Endothelial cell of umbilical vein (primary cell): Measurements from ENCODE around the gene KRT34. TPM values are rescaled to one million over a fixed set of nuclear protein-coding genes. Genes with fewer than 3 reads are reported as not detected.

Experiments used
- BruUV-seq: library from RNA; stranded (reverse); fragments of 400-500 nt; replicated peaks from 2 replicates; lab custom pipeline; 2021; lab: Mats Ljungman, UMichigan
- CTCF ChIA-PET: fragments of 300-600, 350-600 bp; sonication (Branson Sonifier 250); formaldehyde crosslinking; loops from one replicate; lab custom pipeline; 2021; ENCODE audit warnings: antibody characterized with exemption, inconsistent platforms; lab: Charles Lee
- POLR2A ChIA-PET: fragments of 300-600, 350-600 bp; sonication (Branson Sonifier 250); formaldehyde crosslinking; loops from one replicate; lab custom pipeline; 2021; ENCODE audit warnings: antibody characterized with exemption, inconsistent platforms; lab: Charles Lee
- DNase-seq: peaks from one replicate; pipeline ENCODE4 v3.0.0-alpha.2; 2011; ENCODE audit warnings: low read depth, low spot score
- FAIRE-seq: peaks from 2 replicates; lab custom pipeline; 2011; peaks lifted over from hg19 to GRCh38; lab: Jason Lieb, UNC
- H2AFZ ChIP-seq: 2 replicates; pipeline ENCODE4 v1.6.0; 2012; ENCODE audit warnings: low read depth, low read length, control low read depth, inconsistent platforms
- H3K27ac ChIP-seq: 2 replicates; pipeline ENCODE4 v1.5.1; 2011; ENCODE audit warnings: low read depth, mild to moderate bottlenecking, control low read depth, low read length, moderate library complexity; ENCODE audit not compliant: insufficient read depth
- H3K27me3 ChIP-seq, 2 experiments: 2 replicates each; pipeline versions ENCODE4 v1.6.0 to v1.6.1; 2011; ENCODE audit warnings: low read length in 2 of 2, mixed read lengths in 1 of 2; ENCODE audit not compliant: control insufficient read depth in 2 of 2, insufficient read depth in 2 of 2
- H3K36me3 ChIP-seq, 2 experiments: 2 replicates in 1 of 2; 3 replicates in 1 of 2; pipeline ENCODE4 v1.5.1; 2011; ENCODE audit warnings: low read length in 2 of 2, mild to moderate bottlenecking in 1 of 2, moderate library complexity in 1 of 2; ENCODE audit not compliant: control insufficient read depth in 2 of 2, insufficient read depth in 2 of 2; ENCODE audit errors: extremely low read depth in 1 of 2
- H3K4me1 ChIP-seq: 3 replicates; pipeline ENCODE4 v1.5.1; 2011; ENCODE audit warnings: mild to moderate bottlenecking, low read length; ENCODE audit not compliant: control insufficient read depth, insufficient read depth; ENCODE audit errors: extremely low read depth
- H3K4me2 ChIP-seq: 2 replicates; pipeline ENCODE4 v1.6.1; 2011; ENCODE audit warnings: low read length, control low read depth, mixed read lengths; ENCODE audit not compliant: insufficient read depth
- H3K4me3 ChIP-seq, 3 experiments: fragments of 200-600 bp in 1 of 3; sonication (generic), shearing (Covaris generic) in 1 of 3; replicated peaks in 1 of 3; 2 replicates each; pipeline ENCODE4 v1.5.1; 2011 to 2016; ENCODE audit warnings: control low read depth in 3 of 3, low read length in 3 of 3, mild to moderate bottlenecking in 2 of 3, inconsistent platforms in 1 of 3, low read depth in 1 of 3, moderate library complexity in 1 of 3; ENCODE audit not compliant: insufficient read depth in 1 of 3
- H3K79me2 ChIP-seq: 2 replicates; pipeline ENCODE4 v1.6.0; 2012; ENCODE audit warnings: low read length, inconsistent platforms; ENCODE audit not compliant: control insufficient read depth, insufficient read depth
- H3K9ac ChIP-seq: replicated peaks from 2 replicates; pipeline ENCODE3; 2011; ENCODE audit warnings: low read length, control low read depth; ENCODE audit not compliant: insufficient read depth; ENCODE audit errors: extremely low read depth
- H3K9me1 ChIP-seq: replicated peaks from 3 replicates; pipeline ENCODE4 v1.6.0; 2011; ENCODE audit warnings: mild to moderate bottlenecking, low read length; ENCODE audit not compliant: control insufficient read depth, insufficient read depth; ENCODE audit errors: extremely low read depth
- H3K9me3 ChIP-seq: replicated peaks from 2 replicates; pipeline ENCODE4 v1.5.1; 2012; ENCODE audit warnings: low read length, inconsistent platforms; ENCODE audit not compliant: control insufficient read depth, insufficient read depth
- H4K20me1 ChIP-seq: replicated peaks from 2 replicates; pipeline ENCODE3; 2011; ENCODE audit warnings: mild to moderate bottlenecking, low read length; ENCODE audit not compliant: control insufficient read depth, insufficient read depth; ENCODE audit errors: extremely low read depth
- CTCF ChIP-seq, 2 donors: IDR thresholded peaks; 1 replicate in 1 of 2; 2 replicates in 1 of 2; pipeline ENCODE4 v1.5.1; 2011; ENCODE audit warnings: low read length in 2 of 2, mild to moderate bottlenecking in 2 of 2, moderate library complexity in 2 of 2, control low read depth in 1 of 2, inconsistent platforms in 1 of 2, low read depth in 1 of 2; ENCODE audit not compliant: insufficient read depth in 1 of 2; ENCODE audit errors: extremely low read depth in 1 of 2
- EZH2 ChIP-seq: IDR thresholded peaks from 2 replicates; pipeline ENCODE4 v1.6.1; 2012; ENCODE audit warnings: borderline replicate concordance, low read depth, mild to moderate bottlenecking, moderate library complexity, low read length, inconsistent platforms; ENCODE audit not compliant: severe bottlenecking
- FOS ChIP-seq: IDR thresholded peaks from 2 replicates; pipeline ENCODE4 v1.6.1; 2011; ENCODE audit warnings: mild to moderate bottlenecking, low read length, moderate library complexity, borderline replicate concordance; ENCODE audit not compliant: insufficient read depth
- GATA2 ChIP-seq: IDR thresholded peaks from 2 replicates; pipeline ENCODE4 v1.7.0; 2011; ENCODE audit warnings: low read depth, mild to moderate bottlenecking, moderate library complexity, mixed read lengths, low read length; ENCODE audit not compliant: insufficient read length, insufficient read depth
- JUN ChIP-seq: IDR thresholded peaks from 2 replicates; pipeline ENCODE4 v1.6.1; 2011; ENCODE audit warnings: borderline replicate concordance, low read depth; ENCODE audit not compliant: insufficient read length, insufficient read depth
- MAX ChIP-seq: IDR thresholded peaks from 2 replicates; pipeline ENCODE4 v1.6.1; 2011; ENCODE audit not compliant: insufficient read depth, insufficient read length
- MYC ChIP-seq: IDR thresholded peaks from one replicate; pipeline ENCODE4 v1.6.1; 2011; ENCODE audit warnings: mild to moderate bottlenecking, low read depth, low read length
- POLR2A ChIP-seq: IDR thresholded peaks from 2 replicates; pipeline ENCODE4 v1.6.1; 2012; ENCODE audit warnings: low read depth, mild to moderate bottlenecking, control low read depth, low read length
- POLR2AphosphoS5 ChIP-seq: IDR thresholded peaks from 2 replicates; pipeline ENCODE4 v1.6.1; 2012; ENCODE audit warnings: low read depth, mild to moderate bottlenecking, control low read depth, low read length, moderate library complexity; ENCODE audit not compliant: insufficient read depth
- dilution Hi-C: fragments of 300-500 bp; cut with MboI; formaldehyde crosslinking; loops from one replicate; pipeline ENCODE4 v1.15.0; 2019; ENCODE audit warnings: low sequenced_read_pairs; ENCODE audit not compliant: extremely low pct_ligation_motif_present
- intact Hi-C: fragments of 100-400 bp; cut with micrococcal nuclease; formaldehyde crosslinking; loops from one replicate; pipeline ENCODE4 v1.10.0; 2022
- polyA plus RNA-seq, 4 experiments: library from polyadenylated mRNA; depleted of rRNA in 3 of 4; stranded (reverse) in 3 of 4; unstranded in 1 of 4; fragments of >200 nt; gene quantifications; 2 replicates each; pipeline versions ENCODE4 v1.2.1 to v1.2.3, GENCODE V29; 2011 to 2012; ENCODE audit warnings: missing spikeins in 1 of 4
- total RNA-seq: library from RNA; stranded (reverse); gene quantifications from 2 replicates; pipeline ENCODE4 v1.2.3, GENCODE V29; 2021

KRT34 gene
- total and polyA plus RNA-seq, 2 donors (not counting 3 experiments of a cell fraction or from before 2014, with no cell fraction given), result not detected

GRCh38 chr17:41335747-41336146, 46.4 kb downstream of the KRT34 start:
- Histone ChIP-seq H3K4me2 (no peak overlapping the region), H3K9ac (no peak overlapping the region), H3K4me1 (no peaks in the 10 kb centered on the region), H3K27me3 (no peaks in the 10 kb centered on the region), H2AFZ (no peak overlapping the region), H3K9me3 (no peaks in the 10 kb centered on the region), H3K4me3 (no peak overlapping the region), H3K79me2 (no peaks in the 10 kb centered on the region), H4K20me1 (no peaks in the 10 kb centered on the region), H3K36me3 (no peaks in the 10 kb centered on the region), H3K27ac (no peak overlapping the region), H3K9me1 (no peaks in the 10 kb centered on the region)
- dilution Hi-C loops (no loop called here), intact Hi-C loops (no loop called here)
- CTCF ChIA-PET, result interaction anchor here (1.1 kb wide), 1 partner anchor 213 kb away, joined by 4 read pairs; no protein-coding TSS in a partner anchor
- POLR2A ChIA-PET, result no interaction called here
- no TSS peak for BruUV-seq
- TF ChIP-seq POLR2A, result no peak
- no peak for TF ChIP-seq GATA2
- TF ChIP-seq POLR2AphosphoS5, result no peak
- FAIRE-seq (no peak), DNase-seq (no peak)

GRCh38 chr17:41334385-41335305, 47.5 kb downstream of the KRT34 start:
- no peak for FAIRE-seq
- Histone ChIP-seq H3K36me3 (no peaks in the 10 kb centered on the region), H3K27ac (no peak overlapping the region), H3K4me1 (no peaks in the 10 kb centered on the region), H3K9me1 (no peaks in the 10 kb centered on the region), H3K4me2 (no peak overlapping the region), H3K27me3 (no peaks in the 10 kb centered on the region), H4K20me1 (no peaks in the 10 kb centered on the region), H3K79me2 (no peaks in the 10 kb centered on the region), H3K9ac (no peak overlapping the region), H3K4me3 (no peak overlapping the region), H2AFZ (no peak overlapping the region), H3K9me3 (no peaks in the 10 kb centered on the region)
- no peak for DNase-seq
- no TSS peak for BruUV-seq
- intact Hi-C loops (no loop called here), dilution Hi-C loops (no loop called here)
- POLR2A ChIA-PET, result no interaction called here
- CTCF ChIA-PET, result no interaction called here
- TF ChIP-seq GATA2 (no peak), MYC (no peak), FOS (no peak), EZH2 (no peak), JUN (no peak), CTCF (IDR thresholded peaks at IDR 0.05; ENCODE audit: extremely low read depth in 1 of 2, insufficient read depth in 1 of 2, low read depth in 1 of 2, low read length in 2 of 2) (no peak), MAX (no peak), POLR2AphosphoS5 (no peak), POLR2A (no peak)
